SK-N-SH (cell line): ENCODE data around the gene AIP. TPM values are rescaled to one million over a fixed set of nuclear protein-coding genes. Genes with fewer than 3 reads are reported as not detected.

Experiments used
- CTCF ChIA-PET: fragments of 300-600, 350-600 bp; formaldehyde crosslinking; extraction: SDS; loops from one replicate; lab custom pipeline; 2021; lab: Yijun Ruan, JAX
- POLR2A ChIA-PET: fragments of 350-600 bp; sonication (Branson Sonifier 250); formaldehyde crosslinking; extraction: SDS; loops from one replicate; lab custom pipeline; 2020; ENCODE audit warnings: antibody characterized with exemption, inconsistent platforms; lab: Yijun Ruan, JAX
- DNase-seq: peaks from one replicate; pipeline ENCODE4 v3.0.0; 2012
- H2AFZ ChIP-seq: fragments of 200-600 bp; sonication (generic); 2 replicates; pipeline ENCODE4 v1.8.1; 2016; ENCODE audit warnings: antibody characterized with exemption, mild to moderate bottlenecking, low read depth
- H3F3A ChIP-seq: fragments of 200-600 bp; sonication (generic); replicated peaks from 2 replicates; pipeline ENCODE3; 2016; ENCODE audit warnings: antibody characterized with exemption, mild to moderate bottlenecking; ENCODE audit not compliant: insufficient read depth
- H3K27ac ChIP-seq, 2 experiments: fragments of 200-500 bp in 1 of 2; fragments of 200-600 bp in 1 of 2; sonication (Bioruptor generic) in 1 of 2; sonication (generic), shearing (Covaris generic) in 1 of 2; 2 replicates each; pipeline versions ENCODE4 v1.5.1 to v1.6.1; 2014 to 2016; ENCODE audit warnings: low read depth in 2 of 2, inconsistent platforms in 1 of 2, low read length in 1 of 2, mild to moderate bottlenecking in 1 of 2, mixed read lengths in 1 of 2
- H3K27me3 ChIP-seq: fragments of 200-600 bp; sonication (generic), shearing (Covaris generic); 2 replicates; pipeline ENCODE4 v1.6.1; 2016; ENCODE audit warnings: mixed run types; ENCODE audit not compliant: insufficient read depth
- H3K36me3 ChIP-seq, 2 experiments: fragments of 200-500 bp in 1 of 2; fragments of 200-600 bp in 1 of 2; sonication (Bioruptor generic) in 1 of 2; sonication (generic) in 1 of 2; replicated peaks in 1 of 2; 2 replicates each; pipeline versions ENCODE3 to v1.5.1; 2014 to 2016; ENCODE audit warnings: low read length in 1 of 2, mild to moderate bottlenecking in 1 of 2; ENCODE audit not compliant: insufficient read depth in 2 of 2, control insufficient read depth in 1 of 2
- H3K4me1 ChIP-seq, 2 experiments: fragments of 200-500 bp in 1 of 2; fragments of 200-600 bp in 1 of 2; sonication (Bioruptor generic) in 1 of 2; sonication (generic), shearing (Covaris generic) in 1 of 2; 2 replicates each; pipeline versions ENCODE4 v1.5.1 to v1.6.1; 2014 to 2016; ENCODE audit warnings: low read depth in 1 of 2, low read length in 1 of 2, mixed run types in 1 of 2; ENCODE audit not compliant: insufficient read depth in 2 of 2, control insufficient read depth in 1 of 2
- H3K4me2 ChIP-seq: fragments of 200-600 bp; sonication (generic), shearing (Covaris generic); 2 replicates; pipeline ENCODE4 v1.6.1; 2017; ENCODE audit warnings: mixed run types
- H3K4me3 ChIP-seq, 2 experiments: fragments of 200-500 bp in 1 of 2; fragments of 200-600 bp in 1 of 2; sonication (Bioruptor generic) in 1 of 2; sonication (generic), shearing (Covaris generic) in 1 of 2; 2 replicates each; pipeline versions ENCODE4 v1.5.1 to v1.8.1; 2014 to 2016; ENCODE audit warnings: low read depth in 2 of 2, inconsistent platforms in 1 of 2, low read length in 1 of 2, mild to moderate bottlenecking in 1 of 2, mixed read lengths in 1 of 2, moderate library complexity in 1 of 2
- H3K79me2 ChIP-seq: fragments of 200-600 bp; sonication (generic); 2 replicates; pipeline ENCODE4 v1.8.1; 2017; ENCODE audit warnings: mild to moderate bottlenecking; ENCODE audit not compliant: insufficient read depth
- H3K9ac ChIP-seq: fragments of 200-600 bp; sonication (generic); 2 replicates; pipeline ENCODE4 v1.6.1; 2017; ENCODE audit warnings: mixed run types
- H3K9me2 ChIP-seq: fragments of 200-600 bp; sonication (generic); 2 replicates; pipeline ENCODE4 v1.6.1; 2017; ENCODE audit warnings: mixed run types
- H3K9me3 ChIP-seq: fragments of 200-600 bp; sonication (generic); 2 replicates; pipeline ENCODE4 v1.6.1; 2017; ENCODE audit warnings: mixed run types, mild to moderate bottlenecking, moderate library complexity
- H4K20me1 ChIP-seq: fragments of 200-600 bp; sonication (generic); 2 replicates; pipeline ENCODE4 v1.6.1; 2017; ENCODE audit warnings: mild to moderate bottlenecking, mixed run types; ENCODE audit not compliant: insufficient read depth
- CTCF ChIP-seq: fragments of 200-600 bp; sonication (generic); IDR thresholded peaks from 2 replicates; pipeline ENCODE4 v1.6.1; 2017; ENCODE audit warnings: antibody characterized with exemption, mild to moderate bottlenecking, moderate library complexity
- ELF1 ChIP-seq: IDR thresholded peaks from 2 replicates; pipeline ENCODE4 v1.4.0; 2012
- EP300 ChIP-seq, 2 experiments: IDR thresholded peaks; 2 replicates each; pipeline versions ENCODE4 v1.4.0 to v1.6.1; 2012; ENCODE audit warnings: borderline replicate concordance in 1 of 2, low read depth in 1 of 2, low read length in 1 of 2
- FOXJ3 ChIP-seq: sonication (generic); formaldehyde crosslinking; IDR thresholded peaks from 2 replicates; pipeline ENCODE4 v1.5.1; 2020; ENCODE audit warnings: mild to moderate bottlenecking, missing genetic modification reagents
- JUND ChIP-seq: IDR thresholded peaks from 2 replicates; pipeline ENCODE4 v1.4.0; 2012
- NRF1 ChIP-seq: IDR thresholded peaks from 2 replicates; pipeline ENCODE4 v1.6.1; 2012; ENCODE audit warnings: low read depth, mild to moderate bottlenecking, low read length
- RAD21 ChIP-seq: IDR thresholded peaks from 2 replicates; pipeline ENCODE4 v1.6.1; 2012; ENCODE audit warnings: mild to moderate bottlenecking, low read length
- RCOR1 ChIP-seq: fragments of 150-350 bp; IDR thresholded peaks from 2 replicates; pipeline ENCODE4 v1.6.1; 2017; ENCODE audit warnings: antibody characterized with exemption, low read length
- RFX5 ChIP-seq: IDR thresholded peaks from 2 replicates; pipeline ENCODE4 v1.6.1; 2012; ENCODE audit warnings: mild to moderate bottlenecking, improper control_type of control experiment, low read length
- SIN3A ChIP-seq: IDR thresholded peaks from 2 replicates; pipeline ENCODE4 v1.6.1; 2012; ENCODE audit warnings: low read depth, mild to moderate bottlenecking, low read length, moderate library complexity, borderline replicate concordance
- SMC3 ChIP-seq: IDR thresholded peaks from 2 replicates; pipeline ENCODE4 v1.6.1; 2012; ENCODE audit warnings: low read depth, low read length, improper control_type of control experiment
- TAF1 ChIP-seq: IDR thresholded peaks from 2 replicates; pipeline ENCODE4 v1.6.1; 2012; ENCODE audit warnings: low read depth, mild to moderate bottlenecking, low read length, moderate library complexity, borderline replicate concordance
- TEAD4 ChIP-seq: IDR thresholded peaks from 2 replicates; pipeline ENCODE4 v1.4.0; 2012; ENCODE audit warnings: mild to moderate bottlenecking, borderline replicate concordance; ENCODE audit not compliant: insufficient read depth
- USF1 ChIP-seq: IDR thresholded peaks from 2 replicates; pipeline ENCODE4 v1.4.0; 2012; ENCODE audit warnings: low read depth, borderline replicate concordance
- USF2 ChIP-seq: fragments of 150-350 bp; IDR thresholded peaks from 2 replicates; pipeline ENCODE4 v1.6.1; 2017; ENCODE audit warnings: antibody characterized with exemption, low read length, low read depth, borderline replicate concordance
- YY1 ChIP-seq: IDR thresholded peaks from 2 replicates; pipeline ENCODE4 v1.4.0; 2012; ENCODE audit warnings: low read depth, mild to moderate bottlenecking
- WGBS: methylation state at CpG from one replicate; pipeline ENCODE4 v1.1.6; 2017; ENCODE audit warnings: low lambda C conversion rate; 5-methylcytosine and 5-hydroxymethylcytosine counted together
- polyA plus RNA-seq, 3 experiments: library from polyadenylated mRNA; depleted of rRNA; stranded (reverse); fragments of >200 nt; gene quantifications; 2 replicates each; pipeline ENCODE4 v1.2.3, GENCODE V29; 2012
- TF ChIP-seq, protein P1 (sequence below): IDR thresholded peaks from 2 replicates; pipeline ENCODE4 v1.4.0; 2012; ENCODE audit warnings: low read depth, borderline replicate concordance
- TF ChIP-seq, protein P2 (sequence below): IDR thresholded peaks from 2 replicates; pipeline ENCODE4 v1.6.1; 2012; ENCODE audit warnings: mild to moderate bottlenecking, low read depth, low read length, moderate library complexity

The AIP gene
- polyA plus RNA-seq, 1 of the 3 experiments (the other 2 are of a cell fraction), result 207 TPM

DNA sequence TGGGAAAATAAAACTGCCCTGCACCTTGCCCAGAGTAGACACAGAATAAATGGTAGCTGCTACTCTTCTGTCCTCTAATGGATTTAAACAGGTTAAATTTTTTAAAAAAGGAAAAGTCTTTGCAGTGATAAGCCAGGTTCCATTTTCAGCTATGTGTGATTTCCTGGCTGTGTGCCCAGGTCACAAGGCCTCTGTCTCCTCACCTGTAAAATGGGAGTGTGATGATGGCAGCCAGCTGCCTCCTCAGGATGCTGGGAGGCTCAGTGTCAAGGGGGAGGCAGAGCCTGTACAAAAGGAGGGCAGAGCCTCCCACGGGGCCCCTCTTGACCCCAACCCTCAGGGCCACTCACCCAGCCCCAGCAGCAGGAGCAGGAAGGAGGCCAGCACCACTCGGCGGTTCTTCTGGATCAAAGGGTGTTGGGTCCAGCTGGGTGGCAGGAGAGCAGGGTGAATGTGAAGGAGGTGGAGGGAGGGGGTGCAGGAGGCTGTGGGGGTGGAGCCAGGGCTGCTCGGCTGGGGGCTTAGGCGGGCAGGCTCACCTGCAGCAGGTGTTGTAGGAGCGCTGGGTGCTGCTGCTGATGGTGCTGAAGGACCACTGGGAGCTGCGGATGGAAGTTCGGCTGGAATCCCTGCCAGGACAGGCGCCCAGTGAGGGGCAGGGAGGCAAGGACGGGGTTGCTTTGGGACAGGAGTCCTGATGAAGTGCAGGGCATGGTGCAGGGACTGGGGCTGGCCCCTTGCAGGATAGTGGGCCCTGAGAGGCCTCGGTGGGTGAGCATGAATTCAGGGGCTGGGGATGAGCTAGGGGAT, 15.7 kb upstream of the AIP start:
- H3K27me3 ChIP-seq, result no peaks in the 10 kb centered on the region
- TF ChIP-seq TEAD4 (no peak), SIN3A (no peak), FOXJ3 (CRISPR knock-in tag) (no peak), EP300 (IDR thresholded peaks at IDR 0.05; ENCODE audit: borderline replicate concordance in 1 of 2, low read depth in 1 of 2, low read length in 1 of 2) (no peak), YY1 (no peak), RAD21 (no peak), ELF1 (no peak), RFX5 (no peak), NRF1 (no peak), USF2 (no peak), SMC3 (no peak), TAF1 (no peak), USF1 (no peak), CTCF (no peak), JUND (no peak), RCOR1 (no peak)
- TF ChIP-seq, protein P1, sequence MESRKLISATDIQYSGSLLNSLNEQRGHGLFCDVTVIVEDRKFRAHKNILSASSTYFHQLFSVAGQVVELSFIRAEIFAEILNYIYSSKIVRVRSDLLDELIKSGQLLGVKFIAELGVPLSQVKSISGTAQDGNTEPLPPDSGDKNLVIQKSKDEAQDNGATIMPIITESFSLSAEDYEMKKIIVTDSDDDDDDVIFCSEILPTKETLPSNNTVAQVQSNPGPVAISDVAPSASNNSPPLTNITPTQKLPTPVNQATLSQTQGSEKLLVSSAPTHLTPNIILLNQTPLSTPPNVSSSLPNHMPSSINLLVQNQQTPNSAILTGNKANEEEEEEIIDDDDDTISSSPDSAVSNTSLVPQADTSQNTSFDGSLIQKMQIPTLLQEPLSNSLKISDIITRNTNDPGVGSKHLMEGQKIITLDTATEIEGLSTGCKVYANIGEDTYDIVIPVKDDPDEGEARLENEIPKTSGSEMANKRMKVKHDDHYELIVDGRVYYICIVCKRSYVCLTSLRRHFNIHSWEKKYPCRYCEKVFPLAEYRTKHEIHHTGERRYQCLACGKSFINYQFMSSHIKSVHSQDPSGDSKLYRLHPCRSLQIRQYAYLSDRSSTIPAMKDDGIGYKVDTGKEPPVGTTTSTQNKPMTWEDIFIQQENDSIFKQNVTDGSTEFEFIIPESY, result no peak
- TF ChIP-seq, protein P2, sequence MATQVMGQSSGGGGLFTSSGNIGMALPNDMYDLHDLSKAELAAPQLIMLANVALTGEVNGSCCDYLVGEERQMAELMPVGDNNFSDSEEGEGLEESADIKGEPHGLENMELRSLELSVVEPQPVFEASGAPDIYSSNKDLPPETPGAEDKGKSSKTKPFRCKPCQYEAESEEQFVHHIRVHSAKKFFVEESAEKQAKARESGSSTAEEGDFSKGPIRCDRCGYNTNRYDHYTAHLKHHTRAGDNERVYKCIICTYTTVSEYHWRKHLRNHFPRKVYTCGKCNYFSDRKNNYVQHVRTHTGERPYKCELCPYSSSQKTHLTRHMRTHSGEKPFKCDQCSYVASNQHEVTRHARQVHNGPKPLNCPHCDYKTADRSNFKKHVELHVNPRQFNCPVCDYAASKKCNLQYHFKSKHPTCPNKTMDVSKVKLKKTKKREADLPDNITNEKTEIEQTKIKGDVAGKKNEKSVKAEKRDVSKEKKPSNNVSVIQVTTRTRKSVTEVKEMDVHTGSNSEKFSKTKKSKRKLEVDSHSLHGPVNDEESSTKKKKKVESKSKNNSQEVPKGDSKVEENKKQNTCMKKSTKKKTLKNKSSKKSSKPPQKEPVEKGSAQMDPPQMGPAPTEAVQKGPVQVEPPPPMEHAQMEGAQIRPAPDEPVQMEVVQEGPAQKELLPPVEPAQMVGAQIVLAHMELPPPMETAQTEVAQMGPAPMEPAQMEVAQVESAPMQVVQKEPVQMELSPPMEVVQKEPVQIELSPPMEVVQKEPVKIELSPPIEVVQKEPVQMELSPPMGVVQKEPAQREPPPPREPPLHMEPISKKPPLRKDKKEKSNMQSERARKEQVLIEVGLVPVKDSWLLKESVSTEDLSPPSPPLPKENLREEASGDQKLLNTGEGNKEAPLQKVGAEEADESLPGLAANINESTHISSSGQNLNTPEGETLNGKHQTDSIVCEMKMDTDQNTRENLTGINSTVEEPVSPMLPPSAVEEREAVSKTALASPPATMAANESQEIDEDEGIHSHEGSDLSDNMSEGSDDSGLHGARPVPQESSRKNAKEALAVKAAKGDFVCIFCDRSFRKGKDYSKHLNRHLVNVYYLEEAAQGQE, result no peak
- peak overlapping the region; percentile 98; the same call in 1 of the 2 replicates for H3K4me2 ChIP-seq
- no peaks in the 10 kb centered on the region for H3K9me2 ChIP-seq
- POLR2A ChIA-PET, result interaction anchor here (1.1 to 2.9 kb wide), 3 partner anchors 17 to 75 kb away, joined by 5 to 13 read pairs (median 6); partner anchors contain the start of genes PPP1CA and RAD9A
- no peaks in the 10 kb centered on the region for H3K36me3 ChIP-seq
- WGBS, result 86% methylated on average over 10 of the region's 11 CpGs
- H3K4me3 ChIP-seq, result no peak overlapping the region
- H3K9me3 ChIP-seq, result no peaks in the 10 kb centered on the region
- H3F3A ChIP-seq, result peaks cover 10% of the 10 kb centered on the region
- no peak overlapping the region; a peak in 1 of 4 replicates for H3K27ac ChIP-seq
- H3K79me2 ChIP-seq, result peaks cover 7% of the 10 kb centered on the region; the same call in 1 of the 2 replicates
- DNase-seq, result no peak
- no peaks in the 10 kb centered on the region for H4K20me1 ChIP-seq
- H3K9ac ChIP-seq, result no peak overlapping the region
- H3K4me1 ChIP-seq, result peaks cover 9 to 35% of the 10 kb centered on the region in 2 experiments; a peak in 2 of 4 replicates
- H2AFZ ChIP-seq, result no peak overlapping the region
- CTCF ChIA-PET, result interaction anchor here (0.5 to 3.4 kb wide), 4 partner anchors 38 to 122 kb away, joined by 3 to 32 read pairs (median 3); partner anchors contain the start of genes PITPNM1 and PPP1CA
